ENCODE results near the gene ALCAM.

- TF ChIP-seq CTCF (IDR thresholded peaks at IDR 0.05) = no peak
- no peak for TF ChIP-seq EZH2phosphoT487 (IDR thresholded peaks at IDR 0.05; ENCODE audit: borderline replicate concordance, low read depth)
- no peak for TF ChIP-seq TAF1 (IDR thresholded peaks at IDR 0.05; ENCODE audit: borderline replicate concordance, low read depth, low read length)
- no peak for TF ChIP-seq RCOR1 (IDR thresholded peaks at IDR 0.05; ENCODE audit: low read length)
- TF ChIP-seq RAD21 (IDR thresholded peaks at IDR 0.05; ENCODE audit: low read length) = no peak
- TF ChIP-seq YY1 (IDR thresholded peaks at IDR 0.05; ENCODE audit: low read depth) = no peak
- no peak for TF ChIP-seq RXRA (IDR thresholded peaks at IDR 0.05; ENCODE audit: borderline replicate concordance, low read depth)
Measured at GRCh38 chr3:105332961-105333360, 33.7 kb upstream of the ALCAM start.

Data from SK-N-SH (cell line).